ENCODE results near the gene UBR4. TPM values are rescaled to one million over a fixed set of nuclear protein-coding genes. Genes with fewer than 3 reads are reported as not detected.

Gene UBR4
- total RNA-seq, 1 experiment from 2014 or later, result 38.8 TPM

DNA sequence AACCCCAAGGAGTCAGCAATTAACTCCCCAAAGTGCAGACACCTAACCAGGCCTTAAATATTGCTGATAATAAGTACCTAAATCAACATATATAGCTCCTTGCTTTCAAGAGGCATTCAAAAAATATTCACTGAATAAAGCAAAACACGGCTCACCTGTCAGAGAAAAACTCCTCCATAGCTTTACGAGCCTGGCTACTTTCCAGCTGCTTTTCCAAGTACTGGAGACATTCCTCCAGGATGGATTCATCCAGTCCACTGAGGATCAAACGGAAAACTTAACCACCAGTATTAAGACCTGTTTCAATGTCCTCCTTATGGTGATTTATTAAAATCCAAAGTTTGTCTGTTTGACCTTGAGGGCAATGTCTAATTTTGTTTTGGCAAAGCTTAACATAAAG lies 44.6 kb downstream of the UBR4 start:
- in situ Hi-C loops (cut with HindIII; ENCODE audit: low pct_unique_long_range_greater_than_20kb, low sequenced_read_pairs), result no loop called here
- no peak for DNase-seq (ENCODE audit: low read depth)

DNA sequence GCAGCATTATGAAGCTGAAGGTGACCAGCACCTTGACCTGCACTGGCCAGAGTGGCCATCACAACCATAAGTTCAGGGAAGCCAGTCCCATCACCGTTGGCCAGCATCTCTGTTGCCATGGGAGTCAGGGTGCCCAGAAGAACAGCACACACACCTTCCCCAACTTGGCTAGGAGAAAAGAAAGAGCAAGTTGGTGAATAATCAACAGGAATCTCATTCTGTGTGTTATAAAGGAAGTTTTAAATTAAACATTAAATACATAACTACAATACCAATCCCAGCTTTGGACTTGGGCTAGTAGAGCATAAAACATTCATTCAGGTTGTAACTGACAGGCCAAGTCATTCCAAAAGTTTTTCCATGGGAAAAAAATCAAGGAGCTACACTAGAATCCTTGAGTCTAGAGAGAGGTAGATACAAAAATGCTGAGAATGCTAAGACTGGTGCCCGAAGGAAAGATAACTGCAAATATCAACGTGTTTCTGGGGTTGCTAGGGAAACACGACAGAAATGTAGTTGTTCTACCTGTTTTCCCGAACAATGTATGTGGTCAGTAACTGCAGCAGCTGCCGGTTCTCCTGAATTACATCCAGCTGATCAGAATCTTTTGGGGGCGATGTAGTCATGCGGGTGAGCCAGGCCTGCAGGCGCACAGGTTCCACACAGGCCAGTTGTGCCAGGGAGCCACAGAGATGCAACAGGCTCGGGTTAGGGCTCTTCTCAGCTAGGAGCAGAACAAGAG lies 45.6 kb downstream of the UBR4 start:
- no peak for DNase-seq (ENCODE audit: low read depth)
- in situ Hi-C loops (cut with HindIII; ENCODE audit: low pct_unique_long_range_greater_than_20kb, low sequenced_read_pairs), result no loop called here

DNA sequence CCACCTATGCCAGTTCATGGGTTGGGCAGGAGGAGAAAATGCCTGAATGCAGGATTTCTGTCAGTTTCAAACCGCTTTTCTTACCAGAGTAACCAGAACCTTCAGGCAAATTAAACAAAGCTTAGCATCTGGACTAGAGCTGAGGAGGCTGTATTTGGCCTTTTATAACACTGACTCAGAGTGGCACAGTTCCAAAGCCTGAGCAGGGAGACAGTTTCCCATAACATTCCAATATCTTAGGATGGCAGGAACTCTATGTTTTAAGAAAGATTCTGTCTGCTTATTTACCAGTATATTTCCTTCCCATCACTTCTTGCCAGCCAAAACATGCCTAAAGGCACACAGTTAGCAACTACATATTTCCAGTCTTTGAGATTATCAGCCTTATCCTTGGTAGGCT lies 46.8 kb downstream of the UBR4 start:
- DNase-seq (ENCODE audit: low read depth), result no peak
- in situ Hi-C loops (cut with HindIII; ENCODE audit: low pct_unique_long_range_greater_than_20kb, low sequenced_read_pairs), result no loop called here

DNA sequence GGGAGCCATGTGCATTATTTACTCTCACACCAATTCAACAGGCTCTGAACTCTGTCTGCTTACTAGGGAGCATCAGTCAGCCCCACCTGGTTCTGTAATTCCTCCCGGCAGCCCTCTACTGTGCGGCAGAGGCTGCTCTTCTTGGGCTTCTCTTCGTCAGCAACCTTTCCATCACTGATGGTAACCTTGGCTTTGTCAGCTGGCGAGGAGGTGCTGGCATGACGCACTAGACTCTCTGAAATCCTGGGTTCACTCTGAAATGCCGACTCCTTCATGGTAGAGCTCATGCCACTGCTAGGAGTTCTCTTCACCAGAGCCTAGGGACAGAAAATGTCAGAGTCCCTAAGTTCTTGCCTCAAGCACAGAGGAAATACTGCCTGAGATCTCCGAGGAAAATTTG lies 49.2 kb downstream of the UBR4 start:
- DNase-seq (ENCODE audit: low read depth), result no peak
- in situ Hi-C loops (cut with HindIII; ENCODE audit: low pct_unique_long_range_greater_than_20kb, low sequenced_read_pairs), result no loop called here

DNA sequence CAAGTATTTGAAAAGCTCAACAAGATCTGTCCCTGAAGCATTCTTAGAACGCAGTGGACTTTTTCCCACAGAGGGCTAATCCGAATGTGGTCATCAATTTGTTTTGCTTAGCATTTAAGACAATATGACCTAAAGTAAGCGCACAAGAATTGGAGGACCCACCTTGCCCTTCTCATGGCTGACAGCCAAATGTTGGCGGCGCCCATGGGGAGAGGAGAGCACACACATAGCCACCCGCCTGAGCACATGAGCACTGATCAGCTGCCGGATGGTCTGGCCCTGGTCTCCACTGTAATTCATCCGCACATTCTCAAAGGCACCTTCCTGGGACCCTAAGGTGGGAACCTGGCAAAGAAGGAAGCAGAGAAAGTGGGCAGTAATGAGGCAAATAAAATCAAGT lies 52.4 kb downstream of the UBR4 start:
- in situ Hi-C loops (cut with HindIII; ENCODE audit: low pct_unique_long_range_greater_than_20kb, low sequenced_read_pairs), result no loop called here
- no peak for DNase-seq (ENCODE audit: low read depth)

DNA sequence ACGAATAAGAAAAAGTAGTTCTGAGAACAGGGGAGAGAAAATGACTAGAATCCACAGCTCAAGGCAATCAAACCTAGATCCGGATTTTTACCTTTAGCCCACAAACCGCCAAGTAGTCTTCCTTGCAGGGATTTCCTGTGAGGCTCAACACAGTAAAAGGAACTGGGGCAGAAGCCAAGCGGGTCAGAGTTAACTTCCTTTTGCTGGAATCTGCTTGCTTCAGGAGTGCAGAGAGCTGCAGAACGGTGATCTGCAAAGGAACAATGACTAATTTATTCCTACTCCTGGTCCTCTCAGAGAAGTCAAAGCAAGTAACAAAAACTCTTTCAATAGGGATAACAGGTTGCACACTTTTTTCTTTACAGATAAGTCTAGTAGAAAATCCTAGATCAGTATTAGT lies 53.4 kb downstream of the UBR4 start:
- in situ Hi-C loops (cut with HindIII; ENCODE audit: low pct_unique_long_range_greater_than_20kb, low sequenced_read_pairs), result no loop called here
- no peak for DNase-seq (ENCODE audit: low read depth)

DNA sequence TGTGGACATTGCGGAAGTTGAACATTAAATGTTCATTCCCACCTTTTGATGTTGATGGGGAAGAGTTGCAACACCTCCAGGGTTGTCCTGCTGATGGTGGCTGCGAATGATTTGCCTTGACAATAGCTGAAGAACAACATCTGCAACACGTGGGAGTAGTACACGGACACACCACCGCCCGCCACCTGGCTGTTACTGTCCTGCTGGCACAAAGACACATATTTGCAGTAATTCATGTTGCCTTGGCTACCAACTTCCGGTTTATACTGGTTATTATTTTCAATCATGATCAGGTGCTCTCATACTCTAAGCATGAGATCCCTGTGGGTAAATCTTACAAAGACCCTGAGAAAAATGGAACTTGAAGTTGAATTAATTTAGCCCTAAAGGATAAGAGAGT lies 55.2 kb downstream of the UBR4 start:
- DNase-seq (ENCODE audit: low read depth), result no peak
- in situ Hi-C loops (cut with HindIII; ENCODE audit: low pct_unique_long_range_greater_than_20kb, low sequenced_read_pairs), result no loop called here

DNA sequence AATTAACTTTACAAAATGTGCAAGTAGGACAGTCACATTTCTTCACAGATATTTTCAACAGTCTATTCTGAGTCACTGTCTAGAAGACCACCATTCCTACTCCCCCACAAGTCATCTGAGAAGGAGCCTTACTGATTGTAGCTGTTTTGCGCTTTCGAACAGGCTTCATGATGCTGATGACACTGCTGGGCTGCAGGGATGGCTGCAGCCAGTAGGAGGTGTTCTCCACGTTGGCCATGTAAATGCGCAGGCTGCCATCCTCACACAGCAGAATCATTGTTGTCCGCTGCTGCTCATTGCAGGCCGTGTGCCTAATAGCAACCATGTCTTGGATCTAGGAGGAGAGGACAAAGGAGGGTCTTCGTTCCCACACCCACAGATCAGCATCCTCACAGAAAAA lies 56.9 kb downstream of the UBR4 start:
- in situ Hi-C loops (cut with HindIII; ENCODE audit: low pct_unique_long_range_greater_than_20kb, low sequenced_read_pairs), result no loop called here
- no peak for DNase-seq (ENCODE audit: low read depth)

DNA sequence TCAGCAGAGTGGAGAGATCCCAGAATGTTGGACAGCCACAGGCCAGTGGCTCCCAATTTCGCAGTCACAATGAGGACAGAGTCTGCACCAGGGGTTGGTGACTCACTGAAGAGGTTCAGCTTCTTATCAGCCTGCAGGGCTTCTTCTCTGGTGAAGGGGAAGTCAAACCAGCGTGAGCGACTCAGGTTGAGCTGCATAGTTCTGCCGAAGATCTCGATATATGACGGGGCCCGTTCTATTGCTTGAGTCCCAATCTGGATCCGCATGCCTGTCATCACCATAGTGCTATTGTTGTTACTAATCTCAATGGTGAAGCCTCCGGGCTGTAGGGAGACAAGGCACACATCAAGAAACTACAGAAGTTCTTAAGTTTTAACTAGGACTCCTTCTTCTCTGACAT lies 58.5 kb downstream of the UBR4 start:
- no peak for DNase-seq (ENCODE audit: low read depth)
- in situ Hi-C loops (cut with HindIII; ENCODE audit: low pct_unique_long_range_greater_than_20kb, low sequenced_read_pairs), result no loop called here

DNA sequence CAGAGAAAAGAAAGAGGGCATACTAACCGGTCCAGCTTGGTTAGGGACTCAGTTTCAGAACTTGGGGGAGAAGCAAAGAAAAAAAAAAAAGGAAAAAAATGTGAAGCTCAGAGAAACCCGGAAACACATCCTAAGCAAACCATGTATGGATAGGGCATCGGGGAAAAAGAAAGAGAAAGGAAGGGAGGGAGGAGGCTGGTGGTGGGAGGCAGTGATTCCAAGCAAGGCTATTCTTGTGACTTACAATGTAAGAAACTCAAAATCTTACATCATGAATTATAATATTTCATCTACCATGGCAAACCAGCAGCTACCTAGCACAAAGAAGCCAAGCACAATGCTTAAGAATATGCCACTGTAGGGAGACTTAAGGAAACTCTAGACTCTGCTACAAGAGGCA lies 60.3 kb downstream of the UBR4 start:
- DNase-seq (ENCODE audit: low read depth), result no peak
- in situ Hi-C loops (cut with HindIII; ENCODE audit: low pct_unique_long_range_greater_than_20kb, low sequenced_read_pairs), result no loop called here

DNA sequence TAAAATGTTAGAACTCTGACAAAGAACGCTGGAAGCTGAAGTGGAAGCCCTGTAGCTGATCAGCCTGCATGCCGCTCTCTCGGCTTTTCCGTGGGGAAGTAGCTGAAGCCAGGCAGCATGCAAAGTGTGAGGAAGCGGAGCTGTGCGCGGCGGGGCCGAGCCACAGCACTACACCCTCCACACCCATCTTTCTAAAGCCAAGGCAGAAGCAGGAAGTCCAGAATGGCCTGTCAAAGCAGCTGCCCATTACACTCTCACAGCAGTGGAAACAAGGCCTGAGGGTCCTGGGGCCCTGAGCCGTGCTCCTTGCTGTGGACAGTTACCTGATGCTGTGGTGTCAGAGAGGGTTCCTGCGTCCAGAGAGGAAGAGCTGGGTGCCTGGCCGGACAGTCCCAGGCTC lies 69.6 kb downstream of the UBR4 start:
- no peak for DNase-seq (ENCODE audit: low read depth)
- in situ Hi-C loops (cut with HindIII; ENCODE audit: low pct_unique_long_range_greater_than_20kb, low sequenced_read_pairs), result no loop called here

DNA sequence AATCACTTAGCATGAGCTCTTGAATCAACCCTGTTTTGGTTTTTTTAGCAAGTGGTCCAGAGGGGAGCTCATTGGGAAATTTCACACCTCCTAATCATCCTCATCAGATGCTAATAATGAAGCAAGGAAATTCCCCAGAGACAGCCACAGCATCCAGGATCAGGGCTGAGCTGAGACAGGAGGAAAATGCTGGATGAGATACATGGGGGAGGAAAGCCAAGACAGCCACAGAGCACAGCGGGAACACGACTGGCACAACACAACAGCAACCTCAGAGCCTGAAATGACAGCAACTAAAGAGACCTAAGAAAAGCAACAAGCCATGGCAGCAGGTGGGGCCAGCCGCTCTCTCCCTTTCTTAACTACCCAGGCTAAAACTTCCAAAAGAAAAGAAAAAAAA lies 70.4 kb downstream of the UBR4 start:
- DNase-seq (ENCODE audit: low read depth), result no peak
- in situ Hi-C loops (cut with HindIII; ENCODE audit: low pct_unique_long_range_greater_than_20kb, low sequenced_read_pairs), result no loop called here

DNA sequence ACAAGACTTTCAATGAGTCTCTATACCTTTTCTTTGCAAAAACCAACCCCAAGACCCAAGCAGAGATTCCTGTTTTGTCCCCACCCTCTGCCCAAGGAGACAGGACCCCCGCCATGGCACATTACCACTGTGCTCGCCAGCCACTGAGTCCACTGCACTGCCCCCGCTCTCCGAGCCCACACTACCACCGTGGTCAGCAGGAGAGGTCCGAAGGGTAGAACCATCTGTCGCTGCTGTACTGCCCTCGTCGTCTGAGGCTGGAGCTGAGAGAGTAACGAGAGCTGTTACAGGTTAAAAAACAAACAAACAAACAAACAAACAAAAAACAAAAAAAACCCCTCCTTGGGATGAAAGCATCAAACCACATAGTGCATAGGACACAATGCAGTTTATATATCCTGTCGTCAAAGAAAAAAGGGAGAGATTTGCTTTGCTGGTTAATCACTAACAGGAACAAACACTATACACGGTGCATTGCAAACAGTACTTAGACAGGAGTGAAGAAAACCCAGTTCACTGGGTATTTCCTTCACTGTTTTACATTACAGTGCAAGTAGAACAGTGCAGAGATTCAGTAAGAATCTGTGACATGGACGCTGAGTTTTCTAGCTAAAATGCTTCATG lies 71.0 kb downstream of the UBR4 start:
- in situ Hi-C loops (cut with HindIII; ENCODE audit: low pct_unique_long_range_greater_than_20kb, low sequenced_read_pairs), result no loop called here
- no peak for DNase-seq (ENCODE audit: low read depth)

DNA sequence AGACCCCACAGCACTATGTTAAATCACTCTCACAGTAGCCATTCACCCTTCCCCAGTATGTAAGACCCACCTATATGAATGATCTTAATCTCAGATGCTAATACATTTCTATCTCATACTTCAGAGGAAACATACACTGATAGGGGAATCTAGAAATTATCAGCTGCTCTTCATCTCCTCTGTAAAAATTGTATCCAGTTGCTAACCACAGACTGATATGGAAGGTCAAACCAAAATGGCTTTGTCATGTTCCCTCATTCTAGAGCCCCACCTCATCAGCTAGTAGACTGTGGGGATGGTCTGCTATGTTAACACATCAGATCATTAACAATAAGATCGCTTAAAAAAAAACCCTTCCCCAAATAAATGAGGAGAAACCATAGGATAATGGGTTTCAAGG lies 71.7 kb downstream of the UBR4 start:
- in situ Hi-C loops (cut with HindIII; ENCODE audit: low pct_unique_long_range_greater_than_20kb, low sequenced_read_pairs), result no loop called here
- no peak for DNase-seq (ENCODE audit: low read depth)

DNA sequence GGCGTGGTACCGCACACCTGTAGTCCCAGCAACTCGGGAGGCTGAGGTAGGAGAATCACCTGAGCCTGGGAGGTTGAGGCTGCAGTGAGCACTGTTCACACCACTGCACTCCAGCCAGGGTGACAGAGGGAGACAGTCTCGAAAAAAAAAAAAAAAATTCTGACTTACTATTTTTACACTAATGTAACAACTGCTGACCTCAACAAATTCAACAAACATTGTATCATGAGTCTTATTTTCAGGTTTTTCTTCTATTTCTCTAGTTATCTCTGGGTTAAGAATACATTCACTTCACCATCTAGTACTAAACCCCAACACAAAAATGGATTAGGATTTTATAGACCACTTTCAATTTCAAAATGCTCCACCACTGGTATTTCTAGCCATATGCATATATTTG lies 72.9 kb downstream of the UBR4 start:
- DNase-seq (ENCODE audit: low read depth), result no peak
- in situ Hi-C loops (cut with HindIII; ENCODE audit: low pct_unique_long_range_greater_than_20kb, low sequenced_read_pairs), result no loop called here

DNA sequence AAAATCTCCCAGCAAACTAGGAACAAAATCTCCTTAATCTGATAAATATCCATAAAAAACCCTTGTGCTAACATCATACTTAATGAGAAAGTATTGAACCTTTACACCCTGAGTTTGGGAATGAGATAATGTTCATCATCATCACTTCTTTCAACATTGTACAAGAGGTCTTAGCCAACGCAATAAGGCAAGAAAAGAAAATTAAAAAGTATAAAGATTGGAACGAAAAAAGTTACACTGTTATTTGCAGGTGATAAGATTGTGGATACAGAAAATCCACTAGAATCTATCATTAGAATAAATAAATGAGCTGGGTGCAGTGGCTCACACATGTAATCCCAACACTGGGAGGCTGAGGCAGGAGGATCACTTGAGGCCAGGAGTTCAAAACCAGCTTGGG lies 76.7 kb downstream of the UBR4 start:
- no peak for DNase-seq (ENCODE audit: low read depth)
- in situ Hi-C loops (cut with HindIII; ENCODE audit: low pct_unique_long_range_greater_than_20kb, low sequenced_read_pairs), result no loop called here

DNA sequence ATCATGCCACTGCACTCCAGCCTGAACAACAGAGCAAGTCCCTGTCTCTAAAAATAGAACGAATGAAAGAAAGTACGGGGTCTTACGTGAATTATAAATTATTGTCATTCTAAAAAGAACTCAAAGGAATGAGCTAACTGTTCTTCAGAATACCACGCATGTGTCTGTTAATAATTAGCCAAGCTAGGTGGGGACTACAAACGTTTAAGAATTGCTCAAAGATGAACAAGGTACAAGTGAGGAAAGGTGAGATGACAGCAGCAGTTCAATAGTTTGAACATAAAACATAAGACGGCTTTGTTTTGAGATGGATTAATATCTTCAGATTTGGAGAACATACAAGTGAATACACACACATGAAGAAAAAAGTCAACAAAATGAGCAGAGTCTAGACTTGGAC lies 79.6 kb downstream of the UBR4 start:
- no peak for DNase-seq (ENCODE audit: low read depth)
- in situ Hi-C loops (cut with HindIII; ENCODE audit: low pct_unique_long_range_greater_than_20kb, low sequenced_read_pairs), result no loop called here

DNA sequence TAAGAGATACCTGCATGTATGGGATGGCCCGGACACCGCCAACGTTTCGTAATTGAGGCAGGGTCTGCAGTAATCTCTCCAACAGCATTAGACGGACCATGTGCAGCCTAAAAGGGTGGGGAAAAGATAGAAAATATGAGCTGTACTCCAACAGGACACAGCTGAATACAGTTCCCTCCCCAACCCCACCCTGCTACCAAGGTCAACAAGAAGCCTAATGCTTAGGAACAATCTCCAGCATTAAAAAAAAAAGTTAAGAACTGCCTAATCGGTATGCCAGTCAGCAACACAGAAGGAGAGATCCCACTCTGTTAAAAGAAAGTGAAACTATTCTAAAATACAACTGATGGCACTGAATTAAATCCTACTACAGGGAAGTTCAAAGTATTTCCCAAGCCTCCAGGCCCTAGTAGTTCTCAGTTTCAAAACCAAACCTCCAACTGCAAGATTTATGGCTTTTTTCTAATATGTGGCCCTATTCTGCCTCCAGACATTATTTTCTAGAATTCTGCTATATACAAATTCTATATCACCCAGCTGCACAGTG lies 81.0 kb downstream of the UBR4 start:
- no peak for DNase-seq (ENCODE audit: low read depth)
- in situ Hi-C loops (cut with HindIII; ENCODE audit: low pct_unique_long_range_greater_than_20kb, low sequenced_read_pairs), result no loop called here

DNA sequence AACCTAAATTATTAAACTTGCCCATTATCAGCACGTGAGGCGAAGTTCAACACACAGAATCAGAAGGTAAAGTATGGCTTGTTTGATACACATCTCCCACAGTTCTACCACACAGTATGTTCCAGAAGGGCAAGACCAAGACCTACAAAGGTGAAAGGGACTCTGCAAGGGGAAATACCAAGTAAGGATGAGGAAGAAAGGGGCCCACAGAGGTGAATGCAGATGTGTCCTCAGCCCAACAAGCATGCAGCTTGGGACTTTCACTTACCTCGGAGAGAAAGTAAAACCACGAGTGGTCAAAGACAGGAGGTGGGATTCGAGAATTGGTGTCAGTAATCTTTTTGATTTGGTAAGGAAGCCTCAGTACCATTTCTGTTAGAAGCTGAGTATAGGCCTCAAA lies 85.8 kb downstream of the UBR4 start:
- in situ Hi-C loops (cut with HindIII; ENCODE audit: low pct_unique_long_range_greater_than_20kb, low sequenced_read_pairs), result no loop called here
- DNase-seq (ENCODE audit: low read depth), result no peak

DNA sequence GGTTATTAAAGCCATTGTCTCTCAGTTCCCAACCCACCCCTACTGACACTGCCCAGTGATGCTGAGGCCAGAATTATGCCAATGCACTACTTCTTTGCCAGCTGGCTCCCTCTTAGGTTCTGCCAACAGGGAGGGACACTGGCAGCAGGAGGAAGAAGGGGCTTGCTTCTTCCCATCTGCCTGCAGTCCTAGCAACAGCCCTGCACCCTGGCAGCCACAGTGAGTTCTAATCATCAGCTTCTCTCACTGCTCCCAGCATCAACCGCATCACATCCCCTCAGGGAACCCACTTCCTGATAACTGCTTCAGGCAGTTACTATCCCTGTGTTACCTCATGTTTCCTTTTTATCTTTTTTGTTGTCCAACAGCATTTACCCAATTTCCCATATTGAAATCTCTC lies 86.2 kb downstream of the UBR4 start:
- no peak for DNase-seq (ENCODE audit: low read depth)
- in situ Hi-C loops (cut with HindIII; ENCODE audit: low pct_unique_long_range_greater_than_20kb, low sequenced_read_pairs), result no loop called here

All from Caki2 (cell line).